HG03139 (cell line): Measurements from ENCODE around the gene RIIAD1.

Experiments
- ATAC-seq: cut with Tn5 transposase; IDR thresholded peaks from one replicate; pipeline ENCODE4 v1.9.1; 2021; ENCODE audit not compliant: unreplicated experiment

RIIAD1 gene

GRCh38 chr1:151710187-151710840 is 11.0 kb upstream of the RIIAD1 start:
- no peak for ATAC-seq

DNA sequence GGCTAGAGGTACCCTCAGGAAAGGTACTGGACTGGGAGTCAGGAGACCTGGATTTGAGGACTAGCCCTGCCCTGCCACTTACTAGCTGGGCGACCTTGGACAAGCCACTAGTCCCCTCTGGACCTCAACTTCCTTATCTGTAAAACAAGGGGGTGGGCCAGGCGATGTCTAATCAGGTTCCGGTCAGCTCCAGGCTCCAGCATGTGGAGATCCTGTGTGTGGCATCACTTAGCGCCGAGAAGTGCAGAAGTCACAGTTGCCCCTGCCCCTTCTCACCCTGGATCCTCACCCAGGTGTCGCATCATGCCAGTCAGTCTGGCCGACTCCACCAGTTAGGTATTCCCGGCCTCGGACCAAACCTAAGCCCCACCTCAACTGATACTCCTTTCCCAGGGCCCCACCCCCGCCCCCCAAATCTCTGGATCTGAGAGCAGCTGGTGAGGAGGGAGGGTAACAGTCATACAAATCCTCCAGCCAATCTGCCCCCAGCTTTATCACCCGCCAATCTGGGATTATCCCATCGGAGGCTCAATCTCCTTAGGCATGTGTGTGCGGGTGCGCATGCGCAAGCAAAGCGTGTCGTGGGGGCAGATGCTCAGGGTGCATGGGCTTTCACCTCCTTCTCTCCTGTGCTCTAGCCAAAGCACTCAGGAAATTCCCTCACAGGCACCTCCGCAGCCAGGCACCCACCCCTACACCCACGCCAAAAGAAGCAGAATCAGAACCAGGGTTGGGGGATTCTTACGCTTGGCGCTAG is 10.1 kb upstream of the RIIAD1 start:
- no peak for ATAC-seq

- ATAC-seq, result no peak
These were observed 9.4 kb upstream of the RIIAD1 start for GRCh38 chr1:151711951-151712350.

DNA sequence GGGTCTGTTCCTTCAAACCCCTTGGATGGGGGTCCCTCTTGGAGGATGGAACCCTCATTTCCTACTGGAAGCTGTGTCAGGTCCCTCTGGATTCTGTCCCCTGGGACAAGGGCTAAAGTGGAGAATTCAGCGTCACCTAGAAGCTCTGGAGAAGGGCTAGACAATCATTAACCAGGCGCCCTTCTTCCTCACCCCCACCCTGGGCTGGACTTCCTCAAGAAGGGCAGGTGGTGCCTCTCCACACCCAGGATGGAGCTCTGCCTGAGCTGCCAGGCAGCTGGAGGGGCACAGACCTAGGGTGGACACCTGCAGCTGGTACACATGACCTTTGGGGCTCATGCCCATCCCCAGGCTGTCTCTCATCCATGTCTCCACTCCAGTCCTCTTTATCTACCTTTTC is 8.3 kb upstream of the RIIAD1 start:
- ATAC-seq, result no peak

DNA sequence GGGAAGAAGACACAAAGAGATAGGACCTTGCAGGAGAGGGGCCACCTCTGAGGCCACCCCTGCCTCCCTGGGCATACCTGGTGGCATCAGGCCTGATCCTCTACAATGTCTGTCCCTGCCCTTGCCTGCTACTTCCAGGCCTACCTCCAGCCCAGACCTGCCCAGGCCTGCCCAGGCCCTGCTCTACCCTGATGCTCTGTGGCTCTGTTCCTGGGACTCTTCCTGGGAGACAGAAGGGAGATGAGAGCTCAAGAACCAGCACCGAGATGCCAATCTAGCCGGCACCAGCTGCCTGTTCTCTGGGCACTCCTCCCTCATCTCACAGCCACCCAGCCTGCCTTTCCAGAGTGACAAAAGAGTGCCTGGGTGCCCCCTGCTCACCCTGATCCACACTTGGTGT is 7.4 kb upstream of the RIIAD1 start:
- ATAC-seq, result no peak

- no peak for ATAC-seq
These were observed 6.2 kb upstream of the RIIAD1 start for GRCh38 chr1:151714820-151715725.

DNA sequence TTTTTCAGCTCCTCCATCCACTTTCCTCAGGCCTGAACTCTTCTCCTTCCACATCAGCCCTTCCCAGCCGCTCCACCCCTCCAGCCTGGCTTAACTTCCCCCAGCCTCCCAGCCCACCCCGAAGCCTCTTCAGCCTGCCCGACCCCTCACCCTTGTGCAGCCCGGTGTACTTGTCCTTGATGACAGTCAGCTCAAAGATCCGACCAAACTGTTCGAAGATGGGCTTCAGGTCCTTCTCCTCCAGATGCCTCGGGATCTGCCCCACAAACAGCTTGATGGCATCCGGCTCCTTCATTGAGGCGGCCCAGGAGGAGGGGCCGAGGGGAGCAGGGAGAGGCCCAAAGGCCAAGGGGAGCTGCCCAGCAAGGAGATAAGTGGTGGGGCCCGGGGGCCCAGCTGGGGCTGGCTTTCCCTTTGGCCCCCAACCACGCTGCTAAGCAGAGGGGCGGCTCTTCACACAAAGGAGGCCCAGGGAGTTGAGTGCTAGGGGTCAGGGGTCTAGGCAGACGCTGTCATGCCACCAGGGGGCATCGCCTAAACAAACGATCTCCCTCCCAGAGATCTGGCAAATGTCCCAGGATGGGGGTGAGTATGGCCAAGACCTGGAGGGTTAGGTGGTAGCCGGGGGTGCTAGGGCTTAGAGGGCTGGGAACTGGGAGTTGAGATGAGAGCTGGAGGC is 5.5 kb upstream of the RIIAD1 start:
- ATAC-seq, result no peak

DNA sequence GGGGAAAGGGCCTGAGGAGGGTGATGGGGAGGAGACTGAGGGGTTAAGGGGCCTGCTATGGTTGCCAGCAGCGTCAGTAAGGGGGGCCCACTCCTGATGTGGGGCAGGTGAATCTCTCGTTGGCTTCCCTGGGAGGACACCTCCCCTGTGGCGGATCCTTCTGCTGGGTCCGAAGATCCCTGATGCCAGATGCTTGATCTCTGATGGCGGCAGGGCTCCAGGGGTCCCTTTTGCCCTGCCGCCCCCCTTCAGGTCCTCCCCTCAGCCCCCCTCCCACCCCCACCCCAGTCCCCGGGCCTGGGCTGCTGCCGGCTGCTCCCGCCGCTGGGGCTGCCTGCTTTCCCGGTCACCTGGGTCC is 4.9 kb upstream of the RIIAD1 start:
- ATAC-seq, result no peak

GRCh38 chr1:151716771-151717631 is 4.3 kb upstream of the RIIAD1 start, which contains the start of gene CELF3:
TSS of gene CELF3 (minus strand) at chr1:151716803. CDS start at chr1:151716020, 783 bp downstream.
- no peak for ATAC-seq

- no peak for ATAC-seq
These were observed 3.3 kb upstream of the RIIAD1 start for GRCh38 chr1:151718011-151718431.

GRCh38 chr1:151718666-151719065 is 2.7 kb upstream of the RIIAD1 start:
- no peak for ATAC-seq

DNA sequence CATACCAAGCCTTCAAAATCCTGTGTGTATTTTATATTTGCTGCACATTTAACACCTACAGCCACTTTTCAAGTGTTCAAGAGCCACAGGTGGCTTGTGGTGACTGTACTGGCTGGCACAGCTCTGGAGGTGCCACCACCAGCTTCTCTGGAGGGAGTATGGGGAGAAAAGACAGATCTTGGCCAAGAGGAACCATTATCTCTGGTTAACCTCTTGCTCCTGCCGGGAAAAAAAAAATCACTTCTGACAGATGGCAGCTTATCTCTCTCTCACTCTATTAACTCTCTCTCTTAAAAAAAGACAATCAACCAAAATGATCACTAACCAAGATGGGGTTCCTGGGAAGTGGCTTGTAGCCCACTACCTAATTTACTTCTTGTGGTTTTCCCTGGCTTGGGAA is 1.2 kb upstream of the RIIAD1 start:
- ATAC-seq, result no peak

DNA sequence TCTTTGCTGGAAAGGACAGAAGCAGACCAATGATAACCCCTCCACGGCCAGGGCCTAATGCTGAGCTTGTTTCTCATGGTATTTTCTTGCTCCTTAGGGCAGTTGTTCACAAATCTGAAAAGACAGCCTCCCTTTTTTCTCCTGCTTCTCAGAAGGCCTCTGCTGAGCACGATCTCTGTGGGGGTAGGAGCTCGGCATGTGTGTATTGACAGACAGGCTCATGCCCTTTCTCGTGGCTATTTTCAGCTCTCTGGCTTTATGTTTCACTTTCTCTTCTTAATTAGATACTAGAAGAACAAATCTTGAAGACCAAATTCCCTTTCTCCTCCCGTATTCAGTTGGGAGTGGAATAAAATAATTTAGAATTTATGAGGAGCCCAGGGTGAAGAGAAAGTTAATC is 768 bp upstream of the RIIAD1 start:
- ATAC-seq, result no peak

- no peak for ATAC-seq
These were observed 627 bp downstream of the RIIAD1 start for GRCh38 chr1:151721788-151722510.

DNA sequence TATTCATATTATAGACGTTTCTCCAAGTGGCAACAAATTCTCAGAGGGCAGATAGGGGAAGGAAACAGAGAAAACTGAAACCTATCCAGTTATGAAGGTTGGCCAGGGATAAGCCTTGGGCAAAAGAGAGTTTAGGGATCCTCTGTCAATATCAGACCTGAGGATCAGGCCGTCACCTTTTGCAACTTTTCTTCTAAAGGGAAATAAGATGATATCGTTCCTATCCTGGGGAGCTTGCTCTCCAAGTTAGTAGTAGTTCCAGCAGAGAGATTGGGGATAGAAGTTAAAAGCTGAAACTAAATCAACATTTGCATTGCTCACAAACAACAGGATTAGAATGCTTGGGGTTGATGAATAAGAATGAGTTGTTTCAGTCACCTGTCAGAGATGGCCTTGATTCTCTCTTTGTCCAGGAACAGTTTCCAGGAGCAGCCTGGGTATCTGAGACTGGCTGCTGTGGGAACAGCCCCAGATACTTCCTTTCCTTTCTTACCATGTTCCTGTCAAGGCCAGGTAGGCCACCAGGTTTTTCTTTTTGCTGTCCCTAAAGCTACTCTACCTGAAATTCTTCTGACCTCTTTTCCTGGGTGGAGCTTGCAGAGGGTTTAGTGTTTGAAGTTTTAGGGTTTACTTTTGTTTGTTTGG is 2.5 kb downstream of the RIIAD1 start:
- no peak for ATAC-seq

DNA sequence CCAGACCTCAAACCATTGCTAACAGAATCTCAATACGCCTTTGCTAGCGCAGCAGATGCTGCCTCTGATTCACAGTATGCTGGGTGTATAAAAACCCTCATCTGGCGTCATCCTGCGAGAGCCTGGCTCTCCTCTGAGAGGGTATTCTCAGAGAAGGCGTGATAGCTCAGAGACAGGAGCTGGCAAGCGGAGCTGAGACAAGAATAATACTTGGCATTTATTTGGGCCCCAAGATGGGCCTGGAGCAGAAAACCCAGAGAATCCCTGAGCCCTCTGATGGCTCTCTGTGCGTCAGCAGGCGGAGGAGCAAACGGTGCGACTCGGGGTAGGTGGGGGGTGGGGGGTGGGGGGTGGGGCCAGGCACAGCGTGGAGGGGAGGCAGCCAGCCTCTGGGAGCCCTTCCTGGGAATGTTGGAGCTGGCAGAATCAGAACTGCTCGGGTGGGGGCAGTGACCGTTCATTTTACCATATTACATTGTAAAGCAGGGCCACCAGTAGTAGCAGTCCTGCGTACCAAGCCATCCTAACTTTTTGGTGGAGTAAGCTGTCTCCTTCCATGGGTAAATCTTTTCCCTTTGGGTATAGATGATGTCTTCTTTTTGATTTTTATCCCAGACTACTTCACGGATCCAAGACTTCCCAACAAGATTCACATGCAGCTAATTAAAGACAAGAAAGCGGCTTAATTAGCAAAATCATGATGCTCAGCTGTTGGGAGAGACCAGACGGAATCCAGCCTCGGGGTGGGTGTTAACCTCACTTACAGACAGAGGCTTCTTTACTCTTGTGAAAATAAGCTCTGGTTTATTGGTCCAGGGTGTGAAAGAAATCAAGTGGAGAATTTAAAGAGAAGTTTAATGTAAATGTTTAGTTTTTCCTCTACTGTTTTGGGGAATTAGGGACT is 7.1 kb downstream of the RIIAD1 start:
- no peak for ATAC-seq

GRCh38 chr1:151729157-151729965 is 8.0 kb downstream of the RIIAD1 start:
- no peak for ATAC-seq
